NCI-H446 treated with DMSO at 0.1 percent for 48 hours (cell line): ENCODE measurements around the gene SIM2.
"Not testable (repeated sequence)": the region's sequence is repeated elsewhere in the genome, so short reads cannot be mapped to it uniquely, and the experiment has no call there.

Experiments used
- DNase-seq: peaks from one replicate; lab custom pipeline; 2025; lab: John Stamatoyannopoulos, UW

SIM2 gene

GRCh38 chr21:36698981-36699545 lies at the start of gene SIM2:
Gene SIM2, plus strand, starts transcription at chr21:36699115. Its CDS starts 632 bp downstream, at chr21:36699747.
- peak; percentile 4 for DNase-seq

- DNase-seq = no peak
Measured at GRCh38 chr21:36654324-36654723, 44.6 kb upstream of the SIM2 start.

GRCh38 chr21:36654796-36655325 lies 44.1 kb upstream of the SIM2 start:
- DNase-seq = no peak

GRCh38 chr21:36656138-36656537 lies 42.8 kb upstream of the SIM2 start:
- no peak for DNase-seq

GRCh38 chr21:36657290-36657689 lies 41.6 kb upstream of the SIM2 start:
- DNase-seq = not testable (repeated sequence)

- no peak for DNase-seq
Measured at GRCh38 chr21:36657999-36658398, 40.9 kb upstream of the SIM2 start.

- no peak for DNase-seq
Measured at GRCh38 chr21:36658926-36659325, 40.0 kb upstream of the SIM2 start.

- DNase-seq = peak; percentile 30
Measured at GRCh38 chr21:36661511-36662309, 37.2 kb upstream of the SIM2 start.

GRCh38 chr21:36663033-36663855 lies 35.7 kb upstream of the SIM2 start:
- no peak for DNase-seq

GRCh38 chr21:36664662-36664990 lies 34.3 kb upstream of the SIM2 start:
- DNase-seq = no peak

GRCh38 chr21:36665806-36666205 lies 33.1 kb upstream of the SIM2 start:
- DNase-seq = no peak

GRCh38 chr21:36668713-36669112 lies 30.2 kb upstream of the SIM2 start:
- DNase-seq = no peak

- DNase-seq = no peak
Measured at GRCh38 chr21:36671836-36672235, 27.1 kb upstream of the SIM2 start.

GRCh38 chr21:36672296-36672695 lies 26.6 kb upstream of the SIM2 start:
- DNase-seq = not testable (repeated sequence)

GRCh38 chr21:36672737-36673136 lies 26.2 kb upstream of the SIM2 start:
- no peak for DNase-seq

- DNase-seq = no peak
Measured at GRCh38 chr21:36676039-36676950, 22.6 kb upstream of the SIM2 start.

- DNase-seq = no peak
Measured at GRCh38 chr21:36677443-36677842, 21.5 kb upstream of the SIM2 start.

- no peak for DNase-seq
Measured at GRCh38 chr21:36678538-36678937, 20.4 kb upstream of the SIM2 start.

- no peak for DNase-seq
Measured at GRCh38 chr21:36681117-36681631, 17.7 kb upstream of the SIM2 start.

- DNase-seq = peak; percentile 66
Measured at GRCh38 chr21:36684957-36685714, 13.8 kb upstream of the SIM2 start.

GRCh38 chr21:36686955-36687354 lies 12.0 kb upstream of the SIM2 start:
- no peak for DNase-seq
